A549 (cell line): ENCODE data around the gene HNRNPK. TPM values are rescaled to one million over a fixed set of nuclear protein-coding genes. Genes with fewer than 3 reads are reported as not detected.

Experiments
- ATAC-seq, 2 experiments: fragments of 200-7000 bp in 1 of 2; fragments of >200 bp in 1 of 2; cut with Nextera tagmentation in 1 of 2; cut with Tn5 transposase in 1 of 2; 3 replicates each; pipeline versions ENCODE4 v1.8.0 to v1.9.1; 2018 to 2020; ENCODE audit warnings: mild to moderate bottlenecking in 1 of 2, moderate library complexity in 1 of 2
- CTCF ChIA-PET: fragments of 300-600 bp; sonication (Branson Sonifier 250); formaldehyde crosslinking; extraction: SDS; loops from one replicate; lab custom pipeline; 2021; ENCODE audit warnings: antibody characterized with exemption, inconsistent platforms; lab: Yijun Ruan, JAX
- POLR2A ChIA-PET: fragments of 350-600 bp; formaldehyde crosslinking; extraction: SDS; loops from one replicate; lab custom pipeline; 2021; ENCODE audit warnings: antibody characterized with exemption, inconsistent platforms; lab: Yijun Ruan, JAX
- DNase-seq, 2 experiments: peaks; one replicate each; pipeline versions ENCODE4 v3.0.0 to v3.0.0-alpha.2; 2011 to 2016; ENCODE audit warnings: low read depth in 1 of 2, low spot score in 1 of 2
- FAIRE-seq: peaks from 2 replicates; lab custom pipeline; 2011; peaks lifted over from hg19 to GRCh38; lab: Jason Lieb, UNC
- H3K27ac ChIP-seq, 2 experiments: fragments of >200 bp; sonication (Bioruptor Twin); formaldehyde crosslinking; 3 replicates each; pipeline ENCODE4 v1.5.1; 2016 to 2017
- H3K4me1 ChIP-seq: fragments of >200 bp; sonication (Bioruptor Twin); formaldehyde crosslinking; 3 replicates; pipeline ENCODE4 v1.6.1; 2016
- H3K4me2 ChIP-seq: fragments of >200 bp; sonication (Bioruptor Twin); formaldehyde crosslinking; 3 replicates; pipeline ENCODE4 v1.6.1; 2016
- H3K4me3 ChIP-seq: fragments of >200 bp; sonication (Bioruptor Twin); formaldehyde crosslinking; 3 replicates; pipeline ENCODE4 v1.5.1; 2016
- H3K9me3 ChIP-seq: fragments of >200 bp; sonication (Bioruptor Twin); formaldehyde crosslinking; 3 replicates; pipeline ENCODE4 v1.6.1; 2016
- BCL3 ChIP-seq: fragments of >200 bp; sonication (Bioruptor Twin); formaldehyde crosslinking; IDR thresholded peaks from 3 replicates; pipeline ENCODE4 v1.6.1; 2016
- EHMT2 ChIP-seq: fragments of 200-600 bp; sonication (generic); IDR thresholded peaks from 2 replicates; pipeline ENCODE4 v1.6.1; 2016; ENCODE audit warnings: antibody characterized with exemption, low read depth, mild to moderate bottlenecking, moderate library complexity
- EP300 ChIP-seq, 2 experiments: fragments of >200 bp; sonication (Bioruptor Twin); formaldehyde crosslinking; IDR thresholded peaks; 2 replicates in 1 of 2; 3 replicates in 1 of 2; pipeline ENCODE4 v1.6.1; 2016 to 2017
- FOXS1 ChIP-seq: fragments of 250-450 bp; sonication (Bioruptor Pico); IDR thresholded peaks from 2 replicates; pipeline ENCODE4 v1.5.0; 2020; ENCODE audit warnings: mild to moderate bottlenecking, moderate library complexity
- GATA3 ChIP-seq: IDR thresholded peaks from 2 replicates; pipeline ENCODE4 v1.6.1; 2012; ENCODE audit warnings: borderline replicate concordance
- HDAC2 ChIP-seq: fragments of 200-600 bp; sonication (generic); IDR thresholded peaks from 2 replicates; pipeline ENCODE4 v1.6.1; 2016
- HMGXB4 ChIP-seq: fragments of 250-450 bp; sonication (Bioruptor Pico); IDR thresholded peaks from 2 replicates; pipeline ENCODE4 v1.5.0; 2021; ENCODE audit warnings: mild to moderate bottlenecking, moderate library complexity, borderline replicate concordance
- HOXA7 ChIP-seq: fragments of 250-450 bp; sonication (Bioruptor Pico); IDR thresholded peaks from 2 replicates; pipeline ENCODE4 v1.5.0; 2020; ENCODE audit warnings: mild to moderate bottlenecking, moderate library complexity
- JUN ChIP-seq, 2 experiments: fragments of >200 bp; sonication (Bioruptor Twin); formaldehyde crosslinking; IDR thresholded peaks; 2 replicates in 1 of 2; 3 replicates in 1 of 2; pipeline ENCODE4 v1.6.1; 2016 to 2017
- KDM1A ChIP-seq: fragments of 200-600 bp; sonication (generic); IDR thresholded peaks from 2 replicates; pipeline ENCODE4 v1.6.1; 2016; ENCODE audit warnings: low read depth, mild to moderate bottlenecking
- MAFK ChIP-seq: fragments of 450-650 bp; IDR thresholded peaks from 2 replicates; pipeline ENCODE4 v1.6.1; 2014; ENCODE audit not compliant: partially characterized antibody
- NFE2L2 ChIP-seq: fragments of 150-350 bp; conservative IDR thresholded peaks from 2 replicates; pipeline ENCODE4 v1.6.1; 2014; ENCODE audit warnings: low read length
- PBX3 ChIP-seq: IDR thresholded peaks from 2 replicates; pipeline ENCODE4 v1.6.1; 2012
- POLR2AphosphoS2 ChIP-seq: conservative IDR thresholded peaks from 2 replicates; pipeline ENCODE4 v1.6.1; 2012; ENCODE audit warnings: low read length, improper control_type of control experiment, inconsistent platforms
- RCOR1 ChIP-seq: fragments of 150-350 bp; IDR thresholded peaks from 2 replicates; pipeline ENCODE4 v1.6.1; 2014; ENCODE audit warnings: antibody characterized with exemption, low read length, low read depth
- RFX5 ChIP-seq: fragments of 450-650 bp; IDR thresholded peaks from 2 replicates; pipeline ENCODE4 v1.7.1; 2014; ENCODE audit warnings: antibody characterized with exemption, mild to moderate bottlenecking, moderate library complexity
- RNF2 ChIP-seq: fragments of 200-600 bp; sonication (generic); IDR thresholded peaks from 2 replicates; pipeline ENCODE4 v1.6.1; 2016; ENCODE audit warnings: low read depth, mild to moderate bottlenecking, antibody characterized with exemption, moderate library complexity, borderline replicate concordance
- ZC3H11A ChIP-seq: fragments of 450-650 bp; IDR thresholded peaks from 2 replicates; pipeline ENCODE4 v1.6.1; 2014; ENCODE audit warnings: antibody characterized with exemption, mild to moderate bottlenecking
- ZFP36 ChIP-seq: fragments of 450-650 bp; IDR thresholded peaks from 2 replicates; pipeline ENCODE4 v1.6.1; 2014; ENCODE audit warnings: borderline replicate concordance; ENCODE audit not compliant: partially characterized antibody
- ZNF302 ChIP-seq: fragments of 250-450 bp; sonication (Bioruptor Pico); IDR thresholded peaks from 2 replicates; pipeline ENCODE4 v1.9.0; 2021; ENCODE audit warnings: inconsistent platforms, mild to moderate bottlenecking, moderate library complexity
- ZSCAN20 ChIP-seq: fragments of 250-450 bp; sonication (Bioruptor Pico); IDR thresholded peaks from 2 replicates; pipeline ENCODE4 v1.8.0; 2022; ENCODE audit warnings: mild to moderate bottlenecking, moderate library complexity
- WGBS: methylation state at CpG from one replicate; pipeline ENCODE4 v1.1.6; 2017; ENCODE audit errors: missing lambda C conversion rate; 5-methylcytosine and 5-hydroxymethylcytosine counted together
- polyA plus RNA-seq, 4 experiments: library from polyadenylated mRNA; depleted of rRNA in 3 of 4; stranded (reverse); fragments of >200 nt; fragmentation: RNase III in 1 of 4; extraction: RNeasy Plus Mini Kit Qiagen cat#74134 plus additional on column Dnase treatment in 1 of 4; gene quantifications; 2 replicates in 3 of 4; 3 replicates in 1 of 4; pipeline ENCODE4 v1.2.3, GENCODE V29; 2011 to 2017
- TF ChIP-seq, protein P1 (sequence below): IDR thresholded peaks from 2 replicates; pipeline ENCODE4 v1.6.1; 2012
- TF ChIP-seq, protein P2 (sequence below): fragments of 450-650 bp; IDR thresholded peaks from 2 replicates; pipeline ENCODE4 v1.6.1; 2014; ENCODE audit warnings: antibody characterized with exemption

Gene HNRNPK
- polyA plus RNA-seq, 2 of the 4 experiments (the other 2 are of a cell fraction): 682 to 699 TPM

DNA sequence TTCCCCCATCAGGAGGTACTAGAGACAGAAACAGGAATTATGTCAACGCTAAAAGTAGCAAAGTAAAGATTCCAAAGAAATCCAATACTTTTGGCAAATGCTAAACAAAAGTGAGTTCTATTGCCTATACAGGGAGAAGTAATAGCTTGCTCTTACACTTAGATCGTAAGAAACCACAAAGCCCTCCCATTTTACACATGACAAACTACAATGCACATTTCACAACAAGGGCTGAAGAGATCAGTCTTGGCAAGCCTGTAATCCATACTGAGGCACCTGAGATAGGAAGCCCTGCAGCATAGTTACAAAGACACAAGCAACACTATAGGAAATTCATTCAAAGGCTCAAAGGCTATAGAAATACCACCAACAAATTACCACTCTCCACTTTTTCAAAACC is 7.7 kb downstream of the HNRNPK start:
- no peak overlapping the region for H3K27ac ChIP-seq
- WGBS: 79% methylated on average over 2 of the region's 2 CpGs
- H3K4me3 ChIP-seq: no peak overlapping the region
- DNase-seq: no peak
- TF ChIP-seq RNF2: no peak
- TF ChIP-seq, all 56 proteins: peak for 0
- no peaks in the 10 kb centered on the region for H3K9me3 ChIP-seq
- ATAC-seq (peak in 1 of 2 experiments; percentile 18; a peak in 2 of 6 replicates), FAIRE-seq (no peak)
- CTCF ChIA-PET: no interaction called here
- POLR2A ChIA-PET: no interaction called here
- H3K4me1 ChIP-seq: peaks cover 48% of the 10 kb centered on the region
- H3K4me2 ChIP-seq: no peak overlapping the region

DNA sequence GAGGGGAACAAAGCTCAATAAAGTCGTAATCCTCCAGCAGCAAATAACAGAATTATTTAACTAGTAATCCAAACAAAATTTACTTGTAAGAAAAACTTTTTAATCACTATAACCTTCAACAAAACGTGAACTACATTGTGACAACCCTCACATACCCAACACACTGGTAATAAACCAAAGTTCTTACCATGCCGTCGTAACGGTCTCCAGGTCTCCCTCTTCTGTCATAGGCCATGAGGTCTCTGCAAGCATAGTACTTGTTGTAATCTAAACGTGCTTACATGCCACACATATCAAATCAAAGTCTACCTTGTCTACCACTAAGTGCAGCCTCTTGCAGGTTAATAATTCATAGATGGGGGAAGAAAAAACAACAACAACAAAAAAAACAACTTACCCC is 8.5 kb downstream of the HNRNPK start:
- Histone ChIP-seq H3K27ac (no peak overlapping the region), H3K4me3 (no peak overlapping the region), H3K4me2 (no peak overlapping the region), H3K4me1 (peaks cover 40% of the 10 kb centered on the region), H3K9me3 (no peaks in the 10 kb centered on the region)
- peak in 1 of 2 experiments; percentile 10; a peak in 1 of 6 replicates for ATAC-seq
- ChIA-PET CTCF (no interaction called here), POLR2A (interaction anchor here (1.8 kb wide), 1 partner anchor 9 kb away, joined by 4 read pairs; the partner anchor contains the start of genes HNRNPK and RMI1)
- no peak for DNase-seq
- WGBS: 84% methylated on average over 6 of the region's 6 CpGs
- TF ChIP-seq HOXA7 (CRISPR knock-in tag) (peak; percentile 24; the same call in 1 of the 2 replicates), ZFP36 (no peak), HMGXB4 (CRISPR knock-in tag) (no peak), ZC3H11A (no peak), ZSCAN20 (CRISPR knock-in tag) (no peak), BCL3 (no peak)
- FAIRE-seq: no peak

GRCh38 chr9:83969602-83970001 is 10.4 kb downstream of the HNRNPK start:
- FAIRE-seq (no peak), DNase-seq (no peak), ATAC-seq (no peak)
- CTCF ChIA-PET: interaction anchor here (1.1 kb wide), 1 partner anchor 33 kb away, joined by 4 read pairs; no protein-coding TSS in a partner anchor
- Histone ChIP-seq H3K4me1 (peaks cover 38% of the 10 kb centered on the region; the same call in 2 of the 3 replicates), H3K4me2 (no peak overlapping the region), H3K4me3 (no peak overlapping the region), H3K9me3 (no peaks in the 10 kb centered on the region), H3K27ac (no peak overlapping the region)
- 85% methylated on average over 3 of the region's 3 CpGs for WGBS
- no peak for TF ChIP-seq FOXS1 (CRISPR knock-in tag)
- no peak for TF ChIP-seq PBX3
- TF ChIP-seq MAFK: no peak
- TF ChIP-seq, protein P1, sequence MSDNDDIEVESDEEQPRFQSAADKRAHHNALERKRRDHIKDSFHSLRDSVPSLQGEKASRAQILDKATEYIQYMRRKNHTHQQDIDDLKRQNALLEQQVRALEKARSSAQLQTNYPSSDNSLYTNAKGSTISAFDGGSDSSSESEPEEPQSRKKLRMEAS: no peak
- no peak for TF ChIP-seq EP300 (IDR thresholded peaks at IDR 0.05)
- no peak for TF ChIP-seq ZC3H11A
- no peak for TF ChIP-seq EHMT2
- no peak for TF ChIP-seq POLR2AphosphoS2
- TF ChIP-seq NFE2L2: no peak
- no peak for TF ChIP-seq BCL3
- TF ChIP-seq, protein P2, sequence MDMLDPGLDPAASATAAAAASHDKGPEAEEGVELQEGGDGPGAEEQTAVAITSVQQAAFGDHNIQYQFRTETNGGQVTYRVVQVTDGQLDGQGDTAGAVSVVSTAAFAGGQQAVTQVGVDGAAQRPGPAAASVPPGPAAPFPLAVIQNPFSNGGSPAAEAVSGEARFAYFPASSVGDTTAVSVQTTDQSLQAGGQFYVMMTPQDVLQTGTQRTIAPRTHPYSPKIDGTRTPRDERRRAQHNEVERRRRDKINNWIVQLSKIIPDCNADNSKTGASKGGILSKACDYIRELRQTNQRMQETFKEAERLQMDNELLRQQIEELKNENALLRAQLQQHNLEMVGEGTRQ: no peak
- no peak for TF ChIP-seq ZNF302
- no peak for TF ChIP-seq RCOR1
- no peak for TF ChIP-seq RFX5
- no peak for TF ChIP-seq JUN (IDR thresholded peaks at IDR 0.05)
- no peak for TF ChIP-seq KDM1A
- TF ChIP-seq HDAC2: no peak
- no peak for TF ChIP-seq RNF2
- TF ChIP-seq GATA3: no peak
- POLR2A ChIA-PET: interaction anchor here (1.6 to 1.8 kb wide), 2 partner anchors 11 to 13 kb away, joined by 4 to 7 read pairs; partner anchors contain the start of genes HNRNPK and RMI1
